Osteocyte (in vitro differentiated cells): Measurements from ENCODE around the gene KRTAP10-10. TPM values are rescaled to one million over a fixed set of nuclear protein-coding genes. Genes with fewer than 3 reads are reported as not detected.
"Not testable (repeated sequence)": the region's sequence is repeated elsewhere in the genome, so short reads cannot be mapped to it uniquely, and the experiment has no call there.

Source experiments
- DNase-seq: peaks from one replicate; pipeline ENCODE4 v3.0.0; 2021; ENCODE audit warnings: mixed read lengths; ENCODE audit not compliant: unreplicated experiment; ENCODE audit errors: extremely low spot score
- H3K27ac Mint-ChIP-seq: one replicate; pipeline ENCODE4 v1.8.0; 2021; ENCODE audit warnings: mild to moderate bottlenecking, mixed read lengths; ENCODE audit not compliant: unreplicated experiment
- H3K27me3 Mint-ChIP-seq: one replicate; pipeline ENCODE4 v1.8.0; 2021; ENCODE audit warnings: mixed read lengths; ENCODE audit not compliant: unreplicated experiment
- H3K36me3 Mint-ChIP-seq: one replicate; pipeline ENCODE4 v1.8.0; 2021; ENCODE audit warnings: mixed read lengths; ENCODE audit not compliant: unreplicated experiment
- H3K4me1 Mint-ChIP-seq: one replicate; pipeline ENCODE4 v1.8.0; 2021; ENCODE audit warnings: mixed read lengths; ENCODE audit not compliant: unreplicated experiment
- H3K4me3 Mint-ChIP-seq: one replicate; pipeline ENCODE4 v1.8.0; 2021; ENCODE audit warnings: mild to moderate bottlenecking, moderate library complexity, mixed read lengths; ENCODE audit not compliant: unreplicated experiment
- H3K9me3 Mint-ChIP-seq: one replicate; pipeline ENCODE4 v1.8.0; 2021; ENCODE audit warnings: mixed read lengths; ENCODE audit not compliant: unreplicated experiment
- total RNA-seq: library from RNA; stranded (reverse); gene quantifications from 2 replicates; pipeline ENCODE4 v1.2.1, GENCODE V29; 2021
- TF ChIP-seq, protein P1 (sequence below): fragments of 200-600 bp; sonication (generic); IDR thresholded peaks from 2 replicates; pipeline ENCODE4 v1.5.0; 2021; ENCODE audit warnings: antibody characterized with exemption, mild to moderate bottlenecking, moderate library complexity

KRTAP10-10 gene
- total RNA-seq, 1 donor from 2014 or later = not detected

DNA sequence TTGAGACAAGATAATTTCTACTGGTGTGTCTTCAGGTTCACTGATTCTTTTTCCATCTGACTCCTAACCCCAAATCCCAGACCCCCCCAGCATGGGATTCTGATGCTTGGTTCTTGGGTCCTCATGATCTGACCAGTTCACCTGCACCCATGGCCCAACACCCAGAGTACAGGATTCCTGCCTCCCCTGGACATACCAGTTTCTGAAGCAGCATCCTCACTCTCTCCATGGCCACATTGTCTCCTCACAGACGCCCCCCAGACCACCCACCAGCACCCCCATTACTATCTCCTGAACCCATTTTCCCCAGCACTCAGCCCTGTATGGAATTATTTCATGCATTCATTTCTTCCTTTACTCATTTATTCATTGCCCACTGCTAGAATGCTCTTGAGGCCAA is 19.7 kb downstream of the KRTAP10-10 start:
- H3K9me3 Mint-ChIP-seq = peaks cover 11% of the 10 kb centered on the region
- TF ChIP-seq, protein P1, sequence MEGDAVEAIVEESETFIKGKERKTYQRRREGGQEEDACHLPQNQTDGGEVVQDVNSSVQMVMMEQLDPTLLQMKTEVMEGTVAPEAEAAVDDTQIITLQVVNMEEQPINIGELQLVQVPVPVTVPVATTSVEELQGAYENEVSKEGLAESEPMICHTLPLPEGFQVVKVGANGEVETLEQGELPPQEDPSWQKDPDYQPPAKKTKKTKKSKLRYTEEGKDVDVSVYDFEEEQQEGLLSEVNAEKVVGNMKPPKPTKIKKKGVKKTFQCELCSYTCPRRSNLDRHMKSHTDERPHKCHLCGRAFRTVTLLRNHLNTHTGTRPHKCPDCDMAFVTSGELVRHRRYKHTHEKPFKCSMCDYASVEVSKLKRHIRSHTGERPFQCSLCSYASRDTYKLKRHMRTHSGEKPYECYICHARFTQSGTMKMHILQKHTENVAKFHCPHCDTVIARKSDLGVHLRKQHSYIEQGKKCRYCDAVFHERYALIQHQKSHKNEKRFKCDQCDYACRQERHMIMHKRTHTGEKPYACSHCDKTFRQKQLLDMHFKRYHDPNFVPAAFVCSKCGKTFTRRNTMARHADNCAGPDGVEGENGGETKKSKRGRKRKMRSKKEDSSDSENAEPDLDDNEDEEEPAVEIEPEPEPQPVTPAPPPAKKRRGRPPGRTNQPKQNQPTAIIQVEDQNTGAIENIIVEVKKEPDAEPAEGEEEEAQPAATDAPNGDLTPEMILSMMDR = no peak

DNA sequence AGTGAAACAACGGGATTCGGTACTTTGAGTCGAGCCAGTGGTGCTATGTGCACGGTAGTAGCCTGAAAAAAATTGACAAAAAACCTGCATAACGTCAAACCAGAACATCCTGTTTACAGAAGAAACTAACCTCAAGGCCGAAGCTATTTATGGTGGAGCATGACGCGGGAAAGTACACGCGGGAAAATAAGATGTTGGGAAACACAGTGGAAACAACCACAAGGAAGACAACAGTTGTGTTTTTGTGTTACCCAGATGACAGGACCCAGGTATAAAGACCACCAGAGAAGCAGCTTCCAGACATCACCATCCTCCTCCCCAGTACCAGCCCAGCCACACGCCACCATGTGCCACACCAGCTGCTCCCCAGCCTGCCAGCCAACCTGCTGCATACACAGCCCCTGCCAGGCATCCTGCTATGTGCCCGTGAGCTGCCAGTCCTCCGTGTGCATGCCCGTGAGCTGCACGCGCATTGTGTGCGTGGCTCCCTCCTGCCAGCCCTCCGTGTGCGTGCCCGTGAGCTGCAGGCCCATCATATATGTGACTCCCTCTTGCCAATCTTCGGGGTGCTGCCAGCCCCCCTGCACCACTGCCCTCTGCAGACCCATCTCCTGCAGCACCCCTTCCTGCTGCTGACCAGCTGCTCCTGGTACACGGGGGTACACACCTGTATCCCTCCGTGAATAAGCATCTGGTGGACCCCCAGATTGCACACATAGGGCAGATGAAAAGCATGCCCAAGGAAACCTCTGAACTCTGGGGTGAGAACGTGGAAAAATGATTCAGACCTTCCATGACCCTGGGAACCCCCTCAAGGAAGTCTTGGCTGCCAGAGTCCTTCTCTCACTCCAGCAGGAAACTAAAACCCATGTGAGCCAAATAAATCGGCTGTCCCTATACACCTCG is 20.7 kb downstream of the KRTAP10-10 start, which contains the start of gene KRTAP12-3:
KRTAP12-3 (plus strand) TSS at position 298 of the 906 bp plus-strand sequence; CDS start at position 346, 48 bp downstream.
- DNase-seq = peak; percentile 75
- no peak within 1 kb of the TSS for H3K4me3 Mint-ChIP-seq
- no peaks in the 10 kb centered on the region for H3K36me3 Mint-ChIP-seq
- H3K27me3 Mint-ChIP-seq = peaks cover 27% of the 10 kb centered on the region
- H3K4me1 Mint-ChIP-seq = no peaks in the 10 kb centered on the region
- TF ChIP-seq, protein P1 = no peak
- no peak within 1 kb of the TSS for H3K27ac Mint-ChIP-seq
- peaks cover 11% of the 10 kb centered on the region for H3K9me3 Mint-ChIP-seq

More for the DNA sequence above, 19.7 kb downstream of the KRTAP10-10 start:
- DNase-seq = no peak
- no peaks in the 10 kb centered on the region for H3K36me3 Mint-ChIP-seq
- H3K4me1 Mint-ChIP-seq = no peaks in the 10 kb centered on the region
- no peak overlapping the region for H3K27ac Mint-ChIP-seq
- H3K4me3 Mint-ChIP-seq = no peak overlapping the region
- peaks cover 21% of the 10 kb centered on the region for H3K27me3 Mint-ChIP-seq

DNA sequence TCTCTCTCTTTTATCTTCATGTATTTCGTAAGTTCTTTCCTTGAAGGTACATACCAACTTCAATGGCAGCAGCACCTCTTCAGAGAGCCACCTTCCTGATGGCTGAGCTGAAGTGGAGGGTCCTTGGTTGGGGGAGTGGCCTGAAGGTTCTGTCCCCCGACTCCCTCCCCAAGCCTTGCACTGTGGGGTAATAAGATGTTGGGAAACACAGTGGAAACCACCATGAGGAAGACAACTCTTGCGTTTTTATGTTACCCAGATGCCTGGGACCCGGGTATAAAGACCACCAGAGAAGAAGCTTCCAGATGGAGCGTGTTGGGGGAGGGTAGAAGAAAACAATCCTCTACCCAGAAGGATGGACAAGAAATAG is 21.4 kb downstream of the KRTAP10-10 start:
- Mint-ChIP-seq H3K27me3 (peaks cover 33% of the 10 kb centered on the region), H3K36me3 (no peaks in the 10 kb centered on the region), H3K27ac (no peak overlapping the region), H3K4me1 (no peaks in the 10 kb centered on the region), H3K4me3 (no peak overlapping the region), H3K9me3 (peaks cover 11% of the 10 kb centered on the region)
- TF ChIP-seq, protein P1 = no peak
- no peak for DNase-seq

GRCh38 chr21:44658913-44659595 is 21.9 kb downstream of the KRTAP10-10 start:
- Mint-ChIP-seq H3K4me3 (no peak overlapping the region), H3K36me3 (no peaks in the 10 kb centered on the region), H3K27me3 (peaks cover 38% of the 10 kb centered on the region), H3K27ac (no peak overlapping the region), H3K9me3 (peaks cover 11% of the 10 kb centered on the region), H3K4me1 (no peaks in the 10 kb centered on the region)
- DNase-seq = peak; percentile 57
- TF ChIP-seq, protein P1 = no peak

DNA sequence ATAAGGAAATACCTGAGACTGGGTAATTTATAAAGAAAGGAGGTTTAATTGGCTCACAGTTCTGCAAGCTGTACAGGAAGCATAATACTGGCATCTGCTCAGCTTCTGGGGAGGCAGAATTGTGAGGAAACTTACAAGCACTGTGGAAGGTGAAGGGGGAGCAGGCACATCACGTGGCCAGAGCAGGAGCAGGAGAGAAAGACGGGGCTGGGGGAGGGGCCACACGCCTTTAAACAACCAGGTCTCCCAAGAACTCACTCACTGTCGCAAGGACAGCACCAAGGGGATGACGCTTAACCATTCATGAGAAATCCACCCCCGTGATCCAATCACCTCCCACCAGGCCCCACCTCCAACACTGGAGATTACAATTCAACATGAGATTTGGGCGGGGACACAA is 24.4 kb downstream of the KRTAP10-10 start:
- not testable (repeated sequence) for H3K36me3 Mint-ChIP-seq, H3K4me1 Mint-ChIP-seq, H3K4me3 Mint-ChIP-seq, H3K9me3 Mint-ChIP-seq, H3K27ac Mint-ChIP-seq
- H3K27me3 Mint-ChIP-seq = peaks cover 40% of the 10 kb centered on the region
- DNase-seq = peak; percentile 63
